ENCODE measurements around the gene FUT4.

- TF ChIP-seq POLR2A (IDR thresholded peaks at IDR 0.05; ENCODE audit: low read length) (no peak), NFE2L2 (conservative IDR thresholded peaks at IDR 0.05; ENCODE audit: low read length) (no peak), CTCF (IDR thresholded peaks at IDR 0.05) (no peak), SMC3 (IDR thresholded peaks at IDR 0.05) (no peak), EP300 (IDR thresholded peaks at IDR 0.05) (no peak), CHD4 (IDR thresholded peaks at IDR 0.05; ENCODE audit: borderline replicate concordance) (no peak)
- TF ChIP-seq, protein P1, sequence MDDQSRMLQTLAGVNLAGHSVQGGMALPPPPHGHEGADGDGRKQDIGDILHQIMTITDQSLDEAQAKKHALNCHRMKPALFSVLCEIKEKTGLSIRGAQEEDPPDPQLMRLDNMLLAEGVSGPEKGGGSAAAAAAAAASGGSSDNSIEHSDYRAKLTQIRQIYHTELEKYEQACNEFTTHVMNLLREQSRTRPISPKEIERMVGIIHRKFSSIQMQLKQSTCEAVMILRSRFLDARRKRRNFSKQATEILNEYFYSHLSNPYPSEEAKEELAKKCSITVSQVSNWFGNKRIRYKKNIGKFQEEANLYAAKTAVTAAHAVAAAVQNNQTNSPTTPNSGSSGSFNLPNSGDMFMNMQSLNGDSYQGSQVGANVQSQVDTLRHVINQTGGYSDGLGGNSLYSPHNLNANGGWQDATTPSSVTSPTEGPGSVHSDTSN (IDR thresholded peaks at IDR 0.05): no peak
Observed at GRCh38 chr11:94583866-94584500, 40.3 kb downstream of the FUT4 start.
